ENCODE results near the gene CADM1.

GRCh38 chr11:115377882-115378296 is 126.3 kb downstream of the CADM1 start:
- no peak for TF ChIP-seq CTCF (optimal IDR thresholded peaks at IDR 0.05 in 1 of 3, IDR thresholded peaks at IDR 0.05 in 1 of 3, conservative IDR thresholded peaks at IDR 0.05 in 1 of 3; ENCODE audit: extremely low read depth in 1 of 3, insufficient read depth in 2 of 3, low read length in 3 of 3)
- TF ChIP-seq EZH2 (IDR thresholded peaks at IDR 0.05; ENCODE audit: low read length): no peak

Data from keratinocyte (primary cell).